GM21717 (cell line): ENCODE measurements around the gene LAS1L.
"Not testable (repeated sequence)": the region's sequence is repeated elsewhere in the genome, so short reads cannot be mapped to it uniquely, and the experiment has no call there.

Source experiments
- ATAC-seq: cut with Tn5 transposase; IDR thresholded peaks from one replicate; pipeline ENCODE4 v1.9.1; 2021; ENCODE audit warnings: mild to moderate bottlenecking, moderate library complexity; ENCODE audit not compliant: unreplicated experiment

Gene LAS1L

GRCh38 chrX:65534450-65535292 lies at the start of gene LAS1L:
LAS1L (minus strand) TSS chrX:65534787; CDS start chrX:65534715, 72 bp downstream.
- peak; percentile 99 for ATAC-seq

- ATAC-seq: no peak
Measured at GRCh38 chrX:65582450-65583082, 48.0 kb upstream of the LAS1L start.

- peak; percentile 83 for ATAC-seq
Measured at GRCh38 chrX:65581661-65582339, 47.2 kb upstream of the LAS1L start.

DNA sequence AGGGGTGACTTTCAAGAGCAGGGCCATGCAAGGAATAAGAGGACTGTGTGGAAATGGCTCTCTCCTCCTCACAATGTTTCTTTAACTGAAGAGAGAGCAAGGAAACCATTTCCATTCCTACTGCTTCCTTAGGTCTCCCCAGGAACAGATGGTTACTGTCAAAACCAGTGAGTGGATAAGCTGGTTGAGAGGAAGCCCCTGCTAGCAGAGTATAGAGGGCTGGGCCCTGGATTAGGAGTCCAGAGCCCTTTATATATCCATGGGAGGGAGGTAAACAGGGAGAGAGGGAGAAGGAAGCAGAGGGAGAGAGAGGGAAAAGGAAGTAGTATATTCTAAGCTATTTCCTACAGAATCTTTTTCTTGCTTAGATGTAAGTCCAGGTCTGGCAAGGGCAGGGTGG lies 43.8 kb upstream of the LAS1L start:
- ATAC-seq: no peak

DNA sequence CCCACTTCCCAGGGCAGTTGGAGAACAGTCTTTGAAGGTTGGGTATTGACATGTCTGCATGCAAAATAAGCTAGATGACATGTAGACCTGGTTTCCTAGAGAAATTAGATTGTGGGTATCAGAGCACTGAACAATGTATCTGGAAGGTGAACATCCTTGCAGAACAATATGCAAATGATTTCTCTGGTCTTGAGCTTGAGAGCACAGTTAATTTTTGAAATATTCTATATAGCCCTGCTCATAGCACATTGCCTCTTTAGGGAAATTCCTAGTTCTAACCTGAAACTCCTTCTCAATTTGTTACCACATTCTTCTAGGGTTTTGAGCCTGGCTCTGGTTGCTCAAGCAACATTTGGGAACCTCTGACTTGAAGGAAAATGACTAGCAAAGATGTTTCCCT lies 41.6 kb upstream of the LAS1L start:
- no peak for ATAC-seq

DNA sequence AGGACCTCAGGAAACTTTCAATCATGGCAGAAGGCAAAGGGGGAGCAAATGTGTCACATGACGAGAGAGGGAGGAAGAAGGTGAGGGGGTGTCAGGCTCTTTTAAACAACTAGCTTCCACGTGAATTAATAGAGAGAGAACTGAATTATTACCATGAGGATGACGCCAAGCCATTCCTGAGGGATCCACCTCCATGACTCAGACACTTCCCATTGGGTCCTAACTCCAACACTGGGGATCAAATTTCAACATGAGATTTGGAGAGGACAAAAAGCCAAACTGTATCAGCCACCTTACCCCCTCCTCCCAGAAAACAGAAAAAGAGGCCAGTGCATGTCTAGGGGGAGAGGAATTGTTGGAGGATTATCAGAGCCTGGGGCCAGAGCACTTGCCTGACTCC lies 40.4 kb upstream of the LAS1L start:
- no peak for ATAC-seq

GRCh38 chrX:65574356-65574755 lies 39.8 kb upstream of the LAS1L start:
- no peak for ATAC-seq

- ATAC-seq: no peak
Measured at GRCh38 chrX:65572971-65573370, 38.4 kb upstream of the LAS1L start.

DNA sequence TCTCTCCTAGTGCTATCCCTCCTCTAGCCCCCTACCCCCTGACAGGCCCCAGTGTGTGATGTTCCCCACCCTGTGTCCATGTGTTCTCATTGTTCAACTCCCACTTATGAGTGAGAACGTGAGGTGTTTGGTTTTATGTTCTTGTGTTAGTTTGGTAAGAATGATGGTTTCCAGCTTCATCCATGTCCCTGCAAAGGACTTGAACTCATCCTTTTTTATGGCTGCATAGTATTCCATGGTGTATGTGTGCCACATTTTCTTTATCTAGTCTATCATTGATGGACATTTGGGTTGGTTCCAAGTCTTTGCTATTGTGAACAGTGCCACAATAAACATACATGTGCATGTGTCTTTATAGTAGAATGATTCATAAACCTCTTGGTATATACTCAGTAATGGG lies 28.3 kb upstream of the LAS1L start:
- not testable (repeated sequence) for ATAC-seq

- no peak for ATAC-seq
Measured at GRCh38 chrX:65551489-65552339, 17.1 kb upstream of the LAS1L start.

GRCh38 chrX:65551086-65551485 lies 16.5 kb upstream of the LAS1L start:
- ATAC-seq: no peak

GRCh38 chrX:65545456-65545855 lies 10.9 kb upstream of the LAS1L start:
- no peak for ATAC-seq

- no peak for ATAC-seq
Measured at GRCh38 chrX:65537229-65537628, 2.6 kb upstream of the LAS1L start.

DNA sequence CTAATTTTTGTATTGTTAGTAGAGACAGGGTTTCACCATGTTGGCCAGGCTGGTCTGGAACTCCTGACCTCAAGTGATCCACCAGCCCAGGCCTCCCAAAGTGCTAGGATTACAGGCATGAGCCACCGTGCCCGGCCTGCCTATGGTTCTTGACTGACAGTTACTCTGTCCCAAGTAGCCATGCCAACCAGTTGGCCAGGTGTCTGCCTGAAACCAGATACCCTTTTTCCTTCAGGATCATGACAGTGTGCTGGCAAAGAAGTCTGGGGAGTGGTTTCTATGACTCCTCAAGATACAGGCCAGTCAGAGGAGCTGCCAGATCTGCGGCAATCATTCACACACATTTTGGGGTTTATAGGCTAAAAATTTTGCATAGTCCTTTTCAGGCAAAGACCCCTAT lies 1.7 kb upstream of the LAS1L start:
- ATAC-seq: no peak

GRCh38 chrX:65532016-65532415 lies 2.6 kb downstream of the LAS1L start:
- no peak for ATAC-seq

- ATAC-seq: no peak
Measured at GRCh38 chrX:65528705-65529340, 5.8 kb downstream of the LAS1L start.

DNA sequence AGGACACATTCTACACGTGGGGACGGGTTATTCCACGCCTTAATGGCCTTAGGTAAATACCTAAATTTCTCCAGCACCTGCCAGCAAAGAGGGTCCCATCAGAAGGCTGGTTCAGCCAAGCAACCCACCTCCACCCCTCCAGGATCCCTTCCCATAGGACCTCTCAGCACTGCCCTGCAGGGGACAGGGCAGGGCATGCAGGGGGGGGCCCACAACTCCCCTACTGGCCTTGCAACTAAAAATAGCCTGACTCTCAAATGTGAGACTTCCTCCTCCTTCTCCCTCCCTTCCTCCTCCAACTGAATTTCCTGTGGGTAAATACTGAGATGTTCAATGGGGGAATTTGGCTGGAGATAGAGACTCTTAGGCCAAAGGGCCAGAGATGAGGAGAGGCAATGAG lies 6.3 kb downstream of the LAS1L start:
- no peak for ATAC-seq

DNA sequence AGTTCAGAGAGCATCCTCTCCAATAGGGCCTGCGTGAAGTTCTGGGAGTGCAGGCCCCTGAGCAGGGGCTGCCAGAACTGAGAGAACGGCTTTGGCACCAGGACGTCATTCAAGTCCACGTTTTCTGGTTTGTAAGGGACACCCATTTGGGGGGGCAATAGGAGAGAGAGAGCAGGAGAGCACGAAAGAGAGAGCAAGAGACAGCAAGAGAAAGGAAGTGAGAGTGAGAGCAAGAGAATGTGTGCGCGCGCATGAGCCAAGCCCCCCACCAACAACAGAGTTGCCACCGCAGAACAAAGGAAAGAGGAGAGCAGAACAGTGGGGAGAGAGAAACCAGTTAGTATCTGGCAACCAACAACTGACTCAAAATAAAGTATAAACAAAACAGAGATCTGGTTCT lies 10.4 kb downstream of the LAS1L start:
- no peak for ATAC-seq

DNA sequence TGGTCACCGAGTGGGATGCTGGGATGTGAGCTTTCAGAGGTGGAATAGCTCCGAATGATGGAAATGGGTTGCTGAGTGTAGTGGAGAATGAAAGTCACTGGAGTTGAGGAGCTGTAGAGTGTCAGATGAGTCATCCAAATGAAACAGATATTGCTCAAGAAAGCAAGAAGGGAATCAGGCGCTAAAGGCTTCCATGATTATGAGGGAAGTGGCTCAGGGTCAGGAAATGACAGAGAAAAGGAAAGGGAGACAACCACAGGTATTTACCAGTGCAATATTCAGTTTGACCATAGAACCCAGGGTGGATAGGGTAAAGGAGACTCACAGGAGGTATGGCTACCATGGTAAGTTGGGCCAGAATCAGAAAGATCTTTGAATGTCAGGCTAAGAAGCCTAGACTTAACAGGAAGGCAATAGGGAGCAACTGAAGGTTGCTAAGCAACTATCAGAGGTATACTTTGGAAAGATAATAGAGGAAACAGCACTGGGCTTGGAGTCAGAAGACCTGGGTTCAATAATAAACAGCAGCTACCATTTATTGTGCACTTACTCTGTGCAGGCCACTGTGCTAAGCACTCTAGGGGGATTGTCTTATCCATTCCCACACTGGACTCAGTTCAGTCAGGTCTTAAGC lies 11.7 kb downstream of the LAS1L start:
- ATAC-seq: no peak

DNA sequence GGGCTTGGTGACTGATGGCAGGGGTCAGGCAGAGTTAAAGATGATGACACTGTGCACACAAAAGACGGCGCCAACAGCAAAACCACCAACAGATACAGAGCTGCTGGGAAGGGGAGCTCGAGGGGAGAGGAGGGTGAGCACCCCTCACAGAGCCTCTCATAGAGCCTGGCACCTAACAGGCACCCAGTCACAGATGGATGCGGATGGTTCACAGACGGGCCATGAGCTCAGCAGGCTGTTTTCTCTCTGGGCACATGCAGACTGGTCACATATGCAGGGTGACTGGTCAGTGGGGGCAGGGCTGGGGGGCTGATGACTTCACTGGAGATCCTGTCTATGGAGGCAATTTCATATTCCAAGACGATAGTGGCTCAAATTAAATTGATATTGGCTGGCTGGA lies 15.1 kb downstream of the LAS1L start:
- ATAC-seq: not testable (repeated sequence)
